ENCODE results near the gene PRKCZ.

Gene PRKCZ

GRCh38 chr1:2074944-2075740, 24.9 kb downstream of the PRKCZ start:
- no peak overlapping the region for H3K27ac ChIP-seq
- no peaks in the 10 kb centered on the region for H3K9me3 ChIP-seq
- H3K4me3 ChIP-seq (ENCODE audit: low read depth in 1 of 2, low read length in 1 of 2): no peak overlapping the region
- no peaks in the 10 kb centered on the region for H3K36me3 ChIP-seq
- H3K4me1 ChIP-seq (ENCODE audit: control insufficient read depth in 1 of 2, insufficient read depth in 1 of 2, low read depth in 1 of 2, low read length in 1 of 2): no peaks in the 10 kb centered on the region
- no peak for TF ChIP-seq CTCF (IDR thresholded peaks at IDR 0.05)
- no peaks in the 10 kb centered on the region for H3K27me3 ChIP-seq

- H3K9me3 ChIP-seq: no peaks in the 10 kb centered on the region
- no peak for TF ChIP-seq CTCF (IDR thresholded peaks at IDR 0.05)
Observed at GRCh38 chr1:2076826-2077225, 26.6 kb downstream of the PRKCZ start.

GRCh38 chr1:2078170-2078569, 28.0 kb downstream of the PRKCZ start:
- Histone ChIP-seq H3K36me3 (no peaks in the 10 kb centered on the region), H3K27me3 (no peaks in the 10 kb centered on the region), H3K9me3 (no peaks in the 10 kb centered on the region), H3K4me3 (ENCODE audit: low read depth in 1 of 2, low read length in 1 of 2) (no peak overlapping the region), H3K4me1 (ENCODE audit: control insufficient read depth in 1 of 2, insufficient read depth in 1 of 2, low read depth in 1 of 2, low read length in 1 of 2) (no peaks in the 10 kb centered on the region), H3K27ac (no peak overlapping the region)
- TF ChIP-seq CTCF (IDR thresholded peaks at IDR 0.05): no peak

More at GRCh38 chr1:2076826-2077225, 26.6 kb downstream of the PRKCZ start:
- Histone ChIP-seq H3K4me1 (ENCODE audit: control insufficient read depth in 1 of 2, insufficient read depth in 1 of 2, low read depth in 1 of 2, low read length in 1 of 2) (no peaks in the 10 kb centered on the region), H3K36me3 (no peaks in the 10 kb centered on the region), H3K4me3 (ENCODE audit: low read depth in 1 of 2, low read length in 1 of 2) (no peak overlapping the region), H3K27ac (no peak overlapping the region), H3K27me3 (no peaks in the 10 kb centered on the region)

- H3K27me3 ChIP-seq: no peaks in the 10 kb centered on the region
- no peaks in the 10 kb centered on the region for H3K4me1 ChIP-seq (ENCODE audit: control insufficient read depth in 1 of 2, insufficient read depth in 1 of 2, low read depth in 1 of 2, low read length in 1 of 2)
- H3K9me3 ChIP-seq: no peaks in the 10 kb centered on the region
- no peak overlapping the region for H3K27ac ChIP-seq
- no peak overlapping the region for H3K4me3 ChIP-seq (ENCODE audit: low read depth in 1 of 2, low read length in 1 of 2)
- TF ChIP-seq CTCF (IDR thresholded peaks at IDR 0.05): no peak
- H3K36me3 ChIP-seq: no peaks in the 10 kb centered on the region
Observed at GRCh38 chr1:2079396-2080085, 29.3 kb downstream of the PRKCZ start.

GRCh38 chr1:2080140-2080539, 29.9 kb downstream of the PRKCZ start:
- no peaks in the 10 kb centered on the region for H3K4me1 ChIP-seq (ENCODE audit: control insufficient read depth in 1 of 2, insufficient read depth in 1 of 2, low read depth in 1 of 2, low read length in 1 of 2)
- no peak for TF ChIP-seq CTCF (IDR thresholded peaks at IDR 0.05)
- H3K36me3 ChIP-seq: no peaks in the 10 kb centered on the region
- no peak overlapping the region for H3K27ac ChIP-seq
- H3K9me3 ChIP-seq: no peaks in the 10 kb centered on the region
- H3K4me3 ChIP-seq (ENCODE audit: low read depth in 1 of 2, low read length in 1 of 2): no peak overlapping the region
- H3K27me3 ChIP-seq: no peaks in the 10 kb centered on the region
